Measurements from ENCODE around the gene GNPTG. TPM values are rescaled to one million over a fixed set of nuclear protein-coding genes. Genes with fewer than 3 reads are reported as not detected.
A peak's percentile ranks its signal among the peaks of the same experiment; 100 is the strongest.

GNPTG gene
- total and polyA plus RNA-seq, 9 of the 15 experiments (the other 6 are each of a cell fraction or from before 2014, with no cell fraction given): 0.69 to 33.3 (median 13.6) TPM

GRCh38 chr16:1351582-1352362 lies at the start of gene GNPTG, which contains the start of gene TSR3 (continued):
- TF ChIP-seq CEBPZ (IDR thresholded peaks at IDR 0.05; ENCODE audit: borderline replicate concordance, low read depth, low read length) (no peak), RB1 (IDR thresholded peaks at IDR 0.05; ENCODE audit: low read depth) (peak; percentile 93), ZNF76 (CRISPR knock-in tag; IDR thresholded peaks at IDR 0.05; ENCODE audit: borderline replicate concordance) (peak; percentile 30; the same call in 1 of the 2 replicates), AFF1 (IDR thresholded peaks at IDR 0.05; ENCODE audit: low read depth in 1 of 2, partially characterized antibody in 2 of 2) (no peak), E4F1 (CRISPR knock-in tag; IDR thresholded peaks at IDR 0.05; ENCODE audit: borderline replicate concordance) (no peak), ATF3 (IDR thresholded peaks at IDR 0.05) (no peak), ATF3 (CRISPR knock-in tag; conservative IDR thresholded peaks at IDR 0.05) (no peak), ATF4 (CRISPR knock-in tag; IDR thresholded peaks at IDR 0.05) (no peak), SIX5 (IDR thresholded peaks at IDR 0.05; ENCODE audit: borderline replicate concordance in 1 of 2, insufficient read depth in 1 of 2, low read depth in 1 of 2, low read length in 2 of 2) (peak; percentile 30 to 35; a peak in 1 of 4 replicates), NUFIP1 (IDR thresholded peaks at IDR 0.05; ENCODE audit: partially characterized antibody) (no peak), COPS2 (conservative IDR thresholded peaks at IDR 0.05) (no peak), ZC3H8 (IDR thresholded peaks at IDR 0.05) (no peak), ZC3H11A (IDR thresholded peaks at IDR 0.05; ENCODE audit: low read depth, low read length) (no peak), RUNX1 (IDR thresholded peaks at IDR 0.05; ENCODE audit: low read depth) (no peak), XRCC4 (IDR thresholded peaks at IDR 0.05; ENCODE audit: extremely low read depth, insufficient read depth, insufficient read length) (no peak)
